Stomach (tissue), 4 donors: ENCODE measurements around the gene ETV6.

Experiments used
- CTCF ChIP-seq, 7 experiments: fragments of 450-650 bp in 4 of 7; fragments of 200-600 bp in 3 of 7; sonication (generic) in 3 of 7; IDR thresholded peaks; one replicate each; pipeline ENCODE4 v1.5.1; 2016 to 2019; ENCODE audit warnings: antibody characterized with exemption in 7 of 7, control low read depth in 2 of 7, mild to moderate bottlenecking in 1 of 7
- EP300 ChIP-seq: sonication (generic); formaldehyde crosslinking; IDR thresholded peaks from one replicate; pipeline ENCODE4 v1.6.1; 2017; ENCODE audit warnings: antibody characterized with exemption
- POLR2A ChIP-seq, 4 donors: fragments of 450-650 bp; IDR thresholded peaks; one replicate each; pipeline ENCODE4 v1.6.1; 2016; ENCODE audit warnings: antibody characterized with exemption in 4 of 4, control low read depth in 2 of 4, mild to moderate bottlenecking in 1 of 4, moderate library complexity in 1 of 4
- POLR2AphosphoS5 ChIP-seq, 3 donors: sonication (generic); formaldehyde crosslinking; IDR thresholded peaks; one replicate each; pipeline ENCODE4 v1.6.1; 2016; ENCODE audit warnings: antibody characterized with exemption in 3 of 3

DNA sequence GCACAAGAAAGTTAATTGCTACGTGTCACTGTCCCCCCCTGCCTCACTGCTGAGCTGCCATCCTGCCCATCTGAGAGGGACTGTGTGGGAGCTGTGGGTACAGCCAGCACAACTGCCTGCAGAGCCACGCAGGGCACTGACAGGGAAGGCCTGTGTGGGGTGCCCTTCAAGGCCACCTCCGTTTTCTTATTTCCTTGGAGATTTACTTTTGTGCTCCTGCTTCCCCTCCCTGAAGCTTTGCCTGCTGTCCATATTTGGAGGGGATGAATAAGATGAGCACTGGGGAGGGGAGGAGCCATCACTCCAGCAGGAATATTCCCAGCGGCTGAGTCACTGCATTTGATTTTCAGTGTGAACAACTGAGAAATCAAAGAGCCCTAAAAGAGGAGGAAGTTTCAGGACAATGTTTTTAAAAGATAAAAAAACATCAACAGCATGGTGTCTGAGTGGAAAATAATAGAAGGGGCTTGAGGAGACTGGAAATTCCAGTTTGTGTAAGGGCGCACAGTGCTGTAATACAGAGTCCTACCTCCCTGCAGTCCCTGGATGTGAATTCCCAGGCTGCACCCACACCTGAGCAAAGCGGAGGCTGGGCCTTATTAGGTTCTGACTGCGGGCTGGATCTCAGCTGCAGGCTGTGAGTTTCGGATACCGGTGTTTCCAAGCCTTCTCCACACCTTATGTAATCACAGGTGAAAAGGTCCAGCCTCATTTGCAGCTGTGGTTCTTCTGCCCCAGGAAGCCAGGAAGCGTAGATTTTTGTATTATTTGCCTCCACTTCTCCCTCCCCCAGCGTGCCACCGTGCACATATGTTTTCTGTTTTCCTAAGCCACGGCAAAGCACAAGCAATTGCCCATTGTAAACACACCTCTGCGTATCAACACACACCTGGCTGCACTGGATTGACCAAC is 228.7 kb downstream of the ETV6 start:
- TF ChIP-seq CTCF (IDR thresholded peaks at IDR 0.05) (no peak), EP300 (no peak), POLR2AphosphoS5 (IDR thresholded peaks at IDR 0.05) (no peak), POLR2A (IDR thresholded peaks at IDR 0.05) (no peak)
